Effector memory CD4-positive, alpha-beta T cell (primary cell): ENCODE data around the gene TLR5.
A peak's percentile ranks its signal among the peaks of the same experiment; 100 is the strongest.

Experiments used
- DNase-seq, 3 donors: peaks; one replicate each; pipeline ENCODE4 v3.0.0-alpha.2; 2020
- H3K27ac ChIP-seq: 2 replicates; pipeline ENCODE4 v1.7.0; 2013; ENCODE audit warnings: mild to moderate bottlenecking, low read length, moderate library complexity; ENCODE audit not compliant: insufficient read depth, poor library complexity, severe bottlenecking
- H3K27me3 ChIP-seq: replicated peaks from 2 replicates; pipeline ENCODE4 v1.7.0; 2013; ENCODE audit warnings: mild to moderate bottlenecking, low read length; ENCODE audit not compliant: insufficient read depth, control insufficient read depth, poor library complexity, severe bottlenecking
- H3K36me3 ChIP-seq: 2 replicates; pipeline ENCODE4 v1.7.0; 2013; ENCODE audit warnings: mild to moderate bottlenecking, low read length, moderate library complexity; ENCODE audit not compliant: control insufficient read depth, insufficient read depth
- H3K4me1 ChIP-seq: 2 replicates; pipeline ENCODE4 v1.7.0; 2013; ENCODE audit warnings: low read length, mild to moderate bottlenecking; ENCODE audit not compliant: control insufficient read depth, insufficient read depth, poor library complexity, severe bottlenecking
- H3K4me3 ChIP-seq: 2 replicates; pipeline ENCODE4 v1.7.0; 2013; ENCODE audit warnings: low read length, low read depth, mild to moderate bottlenecking; ENCODE audit not compliant: insufficient read depth, poor library complexity, severe bottlenecking
- H3K9me3 ChIP-seq: 2 replicates; pipeline ENCODE4 v1.7.0; 2013; ENCODE audit warnings: mild to moderate bottlenecking, low read length, moderate library complexity; ENCODE audit not compliant: control insufficient read depth

Gene TLR5

GRCh38 chr1:223091896-223092295 is 51.2 kb downstream of the TLR5 start:
- Histone ChIP-seq H3K27me3 (no peaks in the 10 kb centered on the region), H3K36me3 (no peaks in the 10 kb centered on the region), H3K9me3 (no peaks in the 10 kb centered on the region), H3K27ac (no peak overlapping the region), H3K4me3 (no peak overlapping the region), H3K4me1 (no peaks in the 10 kb centered on the region)
- no peak for DNase-seq

- Histone ChIP-seq H3K27me3 (no peaks in the 10 kb centered on the region), H3K4me3 (no peak overlapping the region), H3K4me1 (no peaks in the 10 kb centered on the region), H3K9me3 (no peaks in the 10 kb centered on the region), H3K27ac (no peak overlapping the region), H3K36me3 (no peaks in the 10 kb centered on the region)
- DNase-seq = no peak
Measured at GRCh38 chr1:223089250-223089649, 53.8 kb downstream of the TLR5 start.

DNA sequence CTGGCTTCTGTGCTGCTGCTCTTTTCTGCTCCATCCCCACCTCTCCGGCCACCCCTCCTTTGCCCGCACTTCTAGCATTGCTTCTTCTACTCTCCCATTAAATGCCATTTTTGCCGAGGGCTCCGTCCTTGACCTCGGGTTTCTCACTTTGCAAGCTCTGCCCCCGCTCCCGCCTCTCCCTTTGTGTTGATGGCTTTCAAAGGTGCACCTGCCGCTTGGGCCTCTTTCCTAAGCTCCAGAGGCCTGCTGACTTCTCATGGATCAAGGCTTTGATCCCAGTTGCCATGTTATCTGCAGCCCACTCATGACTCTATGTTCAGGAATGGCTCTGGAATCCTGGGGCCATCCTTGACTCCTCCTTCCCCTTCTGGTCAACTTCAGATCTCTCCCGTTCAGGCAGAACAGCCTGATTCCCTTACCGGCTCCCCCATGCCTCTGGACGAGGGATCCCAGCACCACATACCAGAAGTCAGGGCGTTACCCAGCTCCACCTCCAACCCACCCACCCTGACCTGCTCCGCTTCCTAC is 54.3 kb downstream of the TLR5 start:
- H3K9me3 ChIP-seq = no peaks in the 10 kb centered on the region
- H3K4me1 ChIP-seq = no peaks in the 10 kb centered on the region
- no peaks in the 10 kb centered on the region for H3K36me3 ChIP-seq
- no peak overlapping the region for H3K4me3 ChIP-seq
- no peaks in the 10 kb centered on the region for H3K27me3 ChIP-seq
- DNase-seq = no peak
- no peak overlapping the region for H3K27ac ChIP-seq

GRCh38 chr1:223087291-223088255 is 55.5 kb downstream of the TLR5 start:
- no peaks in the 10 kb centered on the region for H3K27me3 ChIP-seq
- H3K4me3 ChIP-seq = no peak overlapping the region
- DNase-seq = no peak
- no peaks in the 10 kb centered on the region for H3K36me3 ChIP-seq
- H3K27ac ChIP-seq = no peak overlapping the region
- H3K4me1 ChIP-seq = no peaks in the 10 kb centered on the region
- H3K9me3 ChIP-seq = no peaks in the 10 kb centered on the region

DNA sequence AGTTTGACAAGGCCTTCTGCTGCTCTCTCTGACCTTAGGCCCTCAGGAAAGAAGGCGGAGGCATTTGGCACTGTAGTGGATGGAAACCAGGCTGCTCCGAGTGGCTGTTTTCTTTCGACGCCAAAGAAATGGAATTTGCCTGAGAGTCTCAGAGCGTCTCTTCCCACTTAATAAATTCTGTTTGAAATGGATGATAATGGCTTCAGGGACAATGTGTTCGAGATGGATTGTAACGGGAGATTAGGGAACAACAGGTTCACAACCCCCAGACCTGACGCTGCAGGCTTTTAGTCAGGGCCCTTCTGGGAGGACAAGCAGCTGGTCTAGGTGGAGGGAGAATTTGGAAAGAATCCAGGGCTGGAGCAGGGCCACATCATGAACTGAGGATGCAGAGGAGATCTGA is 58.6 kb downstream of the TLR5 start:
- no peak for DNase-seq
- Histone ChIP-seq H3K27ac (no peak overlapping the region), H3K36me3 (no peaks in the 10 kb centered on the region), H3K9me3 (no peaks in the 10 kb centered on the region), H3K27me3 (no peaks in the 10 kb centered on the region), H3K4me3 (no peak overlapping the region), H3K4me1 (peaks cover 4% of the 10 kb centered on the region)

- H3K4me3 ChIP-seq = no peak overlapping the region
- H3K27me3 ChIP-seq = no peaks in the 10 kb centered on the region
- no peak for DNase-seq
- H3K36me3 ChIP-seq = no peaks in the 10 kb centered on the region
- H3K4me1 ChIP-seq = peaks cover 4% of the 10 kb centered on the region
- H3K9me3 ChIP-seq = no peaks in the 10 kb centered on the region
- H3K27ac ChIP-seq = no peak overlapping the region
Measured at GRCh38 chr1:223083831-223084230, 59.2 kb downstream of the TLR5 start.

DNA sequence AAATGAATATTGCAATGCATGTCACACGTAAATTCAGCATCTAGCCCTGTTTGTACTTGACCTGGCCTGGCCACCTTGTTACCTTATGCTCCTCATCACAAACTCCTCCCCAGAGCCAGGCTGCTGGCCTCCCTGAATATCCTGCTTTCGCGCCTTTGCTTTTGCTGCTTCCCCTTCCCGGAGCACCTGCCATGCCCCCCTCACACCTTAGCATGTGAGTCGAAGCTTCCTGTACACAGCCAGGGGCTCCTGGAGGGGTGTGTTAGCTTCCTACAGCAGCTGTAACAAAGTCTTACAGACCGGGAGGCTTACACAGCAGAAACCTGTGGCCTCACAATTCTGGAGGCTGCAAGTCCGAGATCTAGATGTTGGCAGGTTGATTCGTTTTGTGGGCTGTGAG is 60.1 kb downstream of the TLR5 start:
- H3K36me3 ChIP-seq = no peaks in the 10 kb centered on the region
- no peak overlapping the region for H3K4me3 ChIP-seq
- peaks cover 4% of the 10 kb centered on the region for H3K4me1 ChIP-seq
- no peaks in the 10 kb centered on the region for H3K9me3 ChIP-seq
- no peak overlapping the region for H3K27ac ChIP-seq
- DNase-seq = no peak
- H3K27me3 ChIP-seq = no peaks in the 10 kb centered on the region

DNA sequence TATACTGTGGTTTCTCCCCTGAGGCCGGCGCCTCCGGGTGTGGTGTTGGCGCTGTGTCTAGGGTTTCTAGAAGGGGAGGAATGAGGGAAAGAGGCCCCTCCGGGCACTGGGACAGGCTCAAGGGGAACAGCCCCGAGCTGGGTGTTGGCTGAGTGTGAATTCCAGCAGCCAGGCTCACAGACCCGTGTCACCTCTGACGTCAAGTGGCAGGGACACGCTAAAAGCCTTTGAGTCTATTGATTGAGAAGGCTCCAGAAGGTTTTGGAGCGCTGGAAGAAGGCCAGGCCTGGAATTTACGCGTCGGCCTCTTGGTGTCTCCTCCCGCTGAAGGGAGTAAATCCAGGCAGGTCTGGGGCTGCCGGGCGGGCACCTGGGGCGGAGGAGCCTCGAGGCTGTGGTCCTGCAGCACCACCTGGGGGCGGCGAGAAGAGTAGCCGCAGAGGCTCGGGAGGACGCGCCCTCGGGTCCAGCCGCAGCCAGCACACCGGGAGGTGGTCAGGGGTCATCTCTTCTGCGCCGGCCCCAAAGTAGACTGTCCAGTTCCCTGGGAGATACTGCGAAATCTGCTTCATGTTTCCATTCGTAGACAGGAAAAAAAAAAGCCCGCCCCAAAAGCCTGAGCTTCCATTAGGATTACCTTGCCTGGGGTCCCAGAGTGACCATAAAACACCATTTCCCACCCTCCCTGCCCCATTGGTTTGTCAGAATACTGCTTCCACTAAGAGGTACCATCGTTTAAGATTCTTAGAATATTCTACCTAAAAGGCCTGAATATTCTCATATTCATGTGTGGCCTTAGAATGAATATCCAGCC is 61.7 kb downstream of the TLR5 start:
- no peaks in the 10 kb centered on the region for H3K36me3 ChIP-seq
- peak overlapping the region; percentile 39 for H3K4me3 ChIP-seq
- no peaks in the 10 kb centered on the region for H3K9me3 ChIP-seq
- no peak overlapping the region for H3K27ac ChIP-seq
- DNase-seq = peak; percentile 36 to 53 (median 38)
- H3K27me3 ChIP-seq = no peaks in the 10 kb centered on the region
- peaks cover 4% of the 10 kb centered on the region for H3K4me1 ChIP-seq

- H3K9me3 ChIP-seq = no peaks in the 10 kb centered on the region
- H3K27ac ChIP-seq = no peak overlapping the region
- H3K27me3 ChIP-seq = no peaks in the 10 kb centered on the region
- no peaks in the 10 kb centered on the region for H3K36me3 ChIP-seq
- H3K4me1 ChIP-seq = peaks cover 4% of the 10 kb centered on the region
- DNase-seq = no peak
- no peak overlapping the region for H3K4me3 ChIP-seq
Measured at GRCh38 chr1:223079498-223079897, 63.5 kb downstream of the TLR5 start.
